Spleen (tissue), 11 donors: ENCODE results near the gene TOMM5. TPM values are rescaled to one million over a fixed set of nuclear protein-coding genes. Genes with fewer than 3 reads are reported as not detected.

Source experiments
- DNase-seq: peaks from one replicate; pipeline ENCODE4 v3.0.0-alpha.2; 2020
- H3K27ac ChIP-seq, 8 donors: fragments of 200-600 bp; sonication (generic) in 7 of 8; 1 replicate in 4 of 8; 2 replicates in 4 of 8; pipeline versions ENCODE4 v1.5.0 to v1.8.0; 2016 to 2021; ENCODE audit warnings: inconsistent platforms in 4 of 8, mild to moderate bottlenecking in 4 of 8, moderate library complexity in 1 of 8
- H3K27me3 ChIP-seq, 7 donors: fragments of 200-600 bp; sonication (generic) in 6 of 7; replicated peaks in 1 of 7; 1 replicate in 4 of 7; 2 replicates in 3 of 7; pipeline versions ENCODE4 v1.5.0 to v1.8.0; 2016 to 2021; ENCODE audit warnings: inconsistent platforms in 3 of 7, mild to moderate bottlenecking in 1 of 7
- H3K36me3 ChIP-seq, 6 donors: fragments of 200-600 bp; sonication (generic) in 5 of 6; 1 replicate in 4 of 6; 2 replicates in 2 of 6; pipeline versions ENCODE4 v1.5.0 to v1.8.0; 2016 to 2021; ENCODE audit warnings: inconsistent platforms in 2 of 6
- H3K4me1 ChIP-seq, 6 donors: fragments of 200-600 bp; sonication (generic) in 5 of 6; 1 replicate in 3 of 6; 2 replicates in 3 of 6; pipeline versions ENCODE4 v1.5.0 to v1.8.0; 2016 to 2021; ENCODE audit warnings: inconsistent platforms in 3 of 6
- H3K4me3 ChIP-seq, 8 donors: fragments of 200-600 bp; sonication (generic) in 7 of 8; 1 replicate in 4 of 8; 2 replicates in 4 of 8; pipeline versions ENCODE4 v1.5.0 to v1.8.0; 2016 to 2021; ENCODE audit warnings: inconsistent platforms in 4 of 8, mild to moderate bottlenecking in 4 of 8, moderate library complexity in 2 of 8
- H3K9me3 ChIP-seq, 8 donors: fragments of 200-600 bp; sonication (generic) in 7 of 8; 1 replicate in 4 of 8; 2 replicates in 4 of 8; pipeline versions ENCODE4 v1.5.0 to v1.8.0; 2016 to 2021; ENCODE audit warnings: inconsistent platforms in 4 of 8
- POLR2A ChIP-seq, 3 donors: fragments of 450-650 bp; IDR thresholded peaks; one replicate each; pipeline ENCODE4 v1.5.1; 2017; ENCODE audit warnings: antibody characterized with exemption in 3 of 3, mild to moderate bottlenecking in 1 of 3
- POLR2AphosphoS5 ChIP-seq, 3 donors: sonication (generic); formaldehyde crosslinking; IDR thresholded peaks; one replicate each; pipeline ENCODE4 v1.5.1; 2017; ENCODE audit warnings: antibody characterized with exemption in 3 of 3
- WGBS, 5 donors: extraction: QIAGEN DNeasy Blood & Tissue Kit in 3 of 5; methylation state at CpG; one replicate each; pipeline versions ENCODE4 v1.1.5 to v1.1.7; 2013 to 2018; 5-methylcytosine and 5-hydroxymethylcytosine counted together
- intact Hi-C: fragments of 100-400 bp; cut with DNase I; formaldehyde crosslinking; loops from one replicate; pipeline ENCODE4 v1.15.0; 2023; ENCODE audit warnings: low total_unique reads
- polyA plus RNA-seq, 3 donors: library from polyadenylated mRNA; stranded (reverse); fragments of 200-250 nt; gene quantifications; one replicate each; pipeline ENCODE4 v1.2.1, GENCODE V29; 2013
- total RNA-seq, 7 donors: library from RNA; depleted of rRNA in 3 of 7; stranded (reverse); fragments of >200 nt in 3 of 7; fragmentation: NEBNext Ultra II Directional in 4 of 7; extraction: Animal tissue kit (Norgen Biotek cat#: 25700) in 4 of 7; gene quantifications; one replicate each; pipeline versions ENCODE4 v1.1.0 to v1.2.1, GENCODE V29; 2016 to 2021
- TF ChIP-seq, protein P1 (sequence below), 11 experiments: fragments of 200-600 bp in 7 of 11; fragments of 450-650 bp in 4 of 11; sonication (generic) in 4 of 11; IDR thresholded peaks in 8 of 11; conservative IDR thresholded peaks in 3 of 11; 1 replicate in 7 of 11; 2 replicates in 4 of 11; pipeline versions ENCODE4 v1.4.0 to v1.8.0; 2016 to 2021; ENCODE audit warnings: antibody characterized with exemption in 11 of 11, inconsistent platforms in 4 of 11, mild to moderate bottlenecking in 1 of 11
- donor health status: healthy with polysubstance abuse.
- donor health status: DM: no; HTN: no; CAD: no; lungs with moderate emphysema.
- donor health status: DM: no; HTN: no; CAD: no.
- donor health status: Bipolar disorder and iron deficiency.
- donor health status: healthy.
- donor health status: DM: no; HTN: no; CAD: no.
- donor health status: DM: yes; HTN: yes; CAD: no.

Gene TOMM5
- total and polyA plus RNA-seq, 10 donors: 54.1 to 155 (median 72.8) TPM

GRCh38 chr9:37620396-37620795, 28.0 kb upstream of the TOMM5 start:
- no peaks in the 10 kb centered on the region for H3K4me1 ChIP-seq
- no peak for DNase-seq
- TF ChIP-seq, protein P1, sequence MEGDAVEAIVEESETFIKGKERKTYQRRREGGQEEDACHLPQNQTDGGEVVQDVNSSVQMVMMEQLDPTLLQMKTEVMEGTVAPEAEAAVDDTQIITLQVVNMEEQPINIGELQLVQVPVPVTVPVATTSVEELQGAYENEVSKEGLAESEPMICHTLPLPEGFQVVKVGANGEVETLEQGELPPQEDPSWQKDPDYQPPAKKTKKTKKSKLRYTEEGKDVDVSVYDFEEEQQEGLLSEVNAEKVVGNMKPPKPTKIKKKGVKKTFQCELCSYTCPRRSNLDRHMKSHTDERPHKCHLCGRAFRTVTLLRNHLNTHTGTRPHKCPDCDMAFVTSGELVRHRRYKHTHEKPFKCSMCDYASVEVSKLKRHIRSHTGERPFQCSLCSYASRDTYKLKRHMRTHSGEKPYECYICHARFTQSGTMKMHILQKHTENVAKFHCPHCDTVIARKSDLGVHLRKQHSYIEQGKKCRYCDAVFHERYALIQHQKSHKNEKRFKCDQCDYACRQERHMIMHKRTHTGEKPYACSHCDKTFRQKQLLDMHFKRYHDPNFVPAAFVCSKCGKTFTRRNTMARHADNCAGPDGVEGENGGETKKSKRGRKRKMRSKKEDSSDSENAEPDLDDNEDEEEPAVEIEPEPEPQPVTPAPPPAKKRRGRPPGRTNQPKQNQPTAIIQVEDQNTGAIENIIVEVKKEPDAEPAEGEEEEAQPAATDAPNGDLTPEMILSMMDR (IDR thresholded peaks at IDR 0.05 in 8 of 11, conservative IDR thresholded peaks at IDR 0.05 in 3 of 11): no peak
- TF ChIP-seq POLR2AphosphoS5 (IDR thresholded peaks at IDR 0.05) (no peak), POLR2A (IDR thresholded peaks at IDR 0.05) (no peak)
- H3K27ac ChIP-seq: no peak overlapping the region
- H3K27me3 ChIP-seq: peaks cover 0 to 5% (median 0%) of the 10 kb centered on the region in 7 donors
- no peak overlapping the region for H3K4me3 ChIP-seq
- H3K9me3 ChIP-seq: no peaks in the 10 kb centered on the region
- WGBS, 5 donors: 89 to 97% (median 91%) methylated on average over 1 of the region's 1 CpG
- intact Hi-C loops: no loop called here
- no peaks in the 10 kb centered on the region for H3K36me3 ChIP-seq

DNA sequence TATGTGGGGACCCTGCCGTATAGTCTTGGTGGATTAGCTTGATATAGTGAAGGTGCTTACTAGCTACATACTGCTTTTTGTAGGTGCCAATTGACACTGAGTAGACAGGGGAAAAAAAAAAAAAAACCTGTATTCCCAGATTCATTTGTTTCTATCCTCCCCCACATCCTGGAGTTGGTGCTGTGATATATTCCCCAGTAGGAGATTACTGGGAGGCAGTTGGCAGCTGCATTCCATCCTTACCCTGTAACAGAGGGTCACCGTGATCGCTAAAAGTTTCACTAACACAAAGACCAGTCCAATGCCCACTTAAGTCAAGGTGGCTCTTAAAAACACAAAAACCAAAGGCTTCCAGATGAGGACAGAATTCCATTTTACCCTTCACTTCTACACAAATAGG, 27.4 kb upstream of the TOMM5 start:
- no peaks in the 10 kb centered on the region for H3K4me1 ChIP-seq
- no peak overlapping the region for H3K27ac ChIP-seq
- H3K27me3 ChIP-seq: peaks cover 0 to 5% (median 0%) of the 10 kb centered on the region in 7 donors
- H3K9me3 ChIP-seq: no peaks in the 10 kb centered on the region
- no peak overlapping the region for H3K4me3 ChIP-seq
- WGBS, 5 donors: 90 to 97% (median 91%) methylated on average over 3 of the region's 3 CpGs
- H3K36me3 ChIP-seq: no peaks in the 10 kb centered on the region
- TF ChIP-seq, protein P1 (IDR thresholded peaks at IDR 0.05 in 8 of 11, conservative IDR thresholded peaks at IDR 0.05 in 3 of 11): no peak
- TF ChIP-seq POLR2AphosphoS5 (IDR thresholded peaks at IDR 0.05) (no peak), POLR2A (IDR thresholded peaks at IDR 0.05) (no peak)
- DNase-seq: no peak
- intact Hi-C loops: no loop called here

GRCh38 chr9:37618817-37619216, 26.4 kb upstream of the TOMM5 start:
- Histone ChIP-seq H3K4me3 (no peak overlapping the region), H3K36me3 (no peaks in the 10 kb centered on the region), H3K27ac (no peak overlapping the region), H3K27me3 (peaks cover 0 to 6% (median 0%) of the 10 kb centered on the region in 7 donors), H3K9me3 (no peaks in the 10 kb centered on the region), H3K4me1 (no peaks in the 10 kb centered on the region)
- 87 to 95% (median 91%) methylated on average over 4 of the region's 4 CpGs for WGBS, 5 donors
- no peak for DNase-seq
- TF ChIP-seq POLR2AphosphoS5 (IDR thresholded peaks at IDR 0.05) (no peak), POLR2A (IDR thresholded peaks at IDR 0.05) (no peak)
- TF ChIP-seq, protein P1 (IDR thresholded peaks at IDR 0.05 in 8 of 11, conservative IDR thresholded peaks at IDR 0.05 in 3 of 11): no peak
- intact Hi-C loops: no loop called here

DNA sequence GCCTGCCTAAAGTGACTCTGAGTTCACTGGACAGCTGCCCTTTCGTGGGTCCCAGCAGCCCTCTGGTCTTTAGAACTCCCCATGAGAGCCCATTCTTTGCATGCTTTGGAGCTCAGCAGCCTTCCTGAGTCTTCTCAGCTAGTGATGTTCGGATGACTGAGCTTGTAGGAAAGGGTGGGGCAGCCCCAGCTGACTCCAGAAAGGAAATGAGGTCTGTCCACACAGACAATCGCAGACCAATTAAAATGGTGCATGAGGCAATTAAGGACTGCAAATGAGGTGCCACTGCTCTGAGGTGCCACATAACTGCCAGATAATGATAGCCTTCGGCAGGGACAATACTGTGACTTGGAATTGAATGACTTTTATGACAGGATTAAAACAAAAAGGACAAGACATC, 25.4 kb upstream of the TOMM5 start:
- TF ChIP-seq, protein P1 (IDR thresholded peaks at IDR 0.05 in 8 of 11, conservative IDR thresholded peaks at IDR 0.05 in 3 of 11): no peak
- TF ChIP-seq POLR2A (IDR thresholded peaks at IDR 0.05): no peak
- no peak for TF ChIP-seq POLR2AphosphoS5 (IDR thresholded peaks at IDR 0.05)
- 50 to 72% (median 54%) methylated on average over 4 of the region's 4 CpGs for WGBS, 5 donors
- no peak for DNase-seq
- no peaks in the 10 kb centered on the region for H3K4me1 ChIP-seq
- peaks cover 0 to 6% (median 0%) of the 10 kb centered on the region in 7 donors for H3K27me3 ChIP-seq
- H3K36me3 ChIP-seq: no peaks in the 10 kb centered on the region
- no peak overlapping the region for H3K27ac ChIP-seq
- H3K4me3 ChIP-seq: no peak overlapping the region
- intact Hi-C loops: no loop called here
- no peaks in the 10 kb centered on the region for H3K9me3 ChIP-seq
